Activated CD8-positive, alpha-beta memory T cell treated with anti-CD3 and anti-CD28 coated beads, Interleukin-2, amount 50 U/mL, for 1 hour (primary cell): Measurements from ENCODE around the gene SAA1.
"Not testable (repeated sequence)": the region's sequence is repeated elsewhere in the genome, so short reads cannot be mapped to it uniquely, and the experiment has no call there.

Source experiments
- DNase-seq: peaks from one replicate; pipeline ENCODE4 v3.0.0-alpha.2; 2020; ENCODE audit errors: extremely low read depth

SAA1 gene

GRCh38 chr11:18259259-18259658 lies 6.8 kb upstream of the SAA1 start:
- DNase-seq = no peak

GRCh38 chr11:18261721-18262120 lies 4.3 kb upstream of the SAA1 start:
- no peak for DNase-seq

GRCh38 chr11:18262681-18263350 lies 3.2 kb upstream of the SAA1 start:
- not testable (repeated sequence) for DNase-seq

GRCh38 chr11:18264035-18264434 lies 2.0 kb upstream of the SAA1 start:
- no peak for DNase-seq

GRCh38 chr11:18264677-18265555 lies 1.1 kb upstream of the SAA1 start:
- DNase-seq = no peak

GRCh38 chr11:18267335-18268133 lies 1.5 kb downstream of the SAA1 start:
- DNase-seq = not testable (repeated sequence)

GRCh38 chr11:18269252-18269651 lies 3.2 kb downstream of the SAA1 start:
- DNase-seq = not testable (repeated sequence)

GRCh38 chr11:18270102-18270501 lies 4.0 kb downstream of the SAA1 start:
- no peak for DNase-seq

GRCh38 chr11:18271206-18271605 lies 5.1 kb downstream of the SAA1 start:
- no peak for DNase-seq

GRCh38 chr11:18277565-18278271 lies 11.7 kb downstream of the SAA1 start:
- no peak for DNase-seq

GRCh38 chr11:18280438-18281045 lies 14.5 kb downstream of the SAA1 start:
- DNase-seq = no peak

GRCh38 chr11:18282626-18283025 lies 16.6 kb downstream of the SAA1 start:
- DNase-seq = no peak

- no peak for DNase-seq
Observed at GRCh38 chr11:18285841-18286240, 19.8 kb downstream of the SAA1 start.

- no peak for DNase-seq
Observed at GRCh38 chr11:18288911-18289310, 22.8 kb downstream of the SAA1 start.

- DNase-seq = no peak
Observed at GRCh38 chr11:18294862-18295261, 28.8 kb downstream of the SAA1 start.

- DNase-seq = no peak
Observed at GRCh38 chr11:18295316-18295715, 29.3 kb downstream of the SAA1 start.

GRCh38 chr11:18299721-18300120 lies 33.7 kb downstream of the SAA1 start:
- no peak for DNase-seq

- no peak for DNase-seq
Observed at GRCh38 chr11:18304745-18305144, 38.7 kb downstream of the SAA1 start.

GRCh38 chr11:18307461-18308139 lies 41.5 kb downstream of the SAA1 start:
- DNase-seq = no peak

- DNase-seq = no peak
Observed at GRCh38 chr11:18308242-18308641, 42.2 kb downstream of the SAA1 start.

- DNase-seq = no peak
Observed at GRCh38 chr11:18309691-18310090, 43.6 kb downstream of the SAA1 start.
